NCI-H1436 (cell line): Measurements from ENCODE around the gene HOXD10.

ENCODE experiments used
- DNase-seq: peaks from one replicate; lab custom pipeline; 2025; lab: John Stamatoyannopoulos, UW

Gene HOXD10

DNA sequence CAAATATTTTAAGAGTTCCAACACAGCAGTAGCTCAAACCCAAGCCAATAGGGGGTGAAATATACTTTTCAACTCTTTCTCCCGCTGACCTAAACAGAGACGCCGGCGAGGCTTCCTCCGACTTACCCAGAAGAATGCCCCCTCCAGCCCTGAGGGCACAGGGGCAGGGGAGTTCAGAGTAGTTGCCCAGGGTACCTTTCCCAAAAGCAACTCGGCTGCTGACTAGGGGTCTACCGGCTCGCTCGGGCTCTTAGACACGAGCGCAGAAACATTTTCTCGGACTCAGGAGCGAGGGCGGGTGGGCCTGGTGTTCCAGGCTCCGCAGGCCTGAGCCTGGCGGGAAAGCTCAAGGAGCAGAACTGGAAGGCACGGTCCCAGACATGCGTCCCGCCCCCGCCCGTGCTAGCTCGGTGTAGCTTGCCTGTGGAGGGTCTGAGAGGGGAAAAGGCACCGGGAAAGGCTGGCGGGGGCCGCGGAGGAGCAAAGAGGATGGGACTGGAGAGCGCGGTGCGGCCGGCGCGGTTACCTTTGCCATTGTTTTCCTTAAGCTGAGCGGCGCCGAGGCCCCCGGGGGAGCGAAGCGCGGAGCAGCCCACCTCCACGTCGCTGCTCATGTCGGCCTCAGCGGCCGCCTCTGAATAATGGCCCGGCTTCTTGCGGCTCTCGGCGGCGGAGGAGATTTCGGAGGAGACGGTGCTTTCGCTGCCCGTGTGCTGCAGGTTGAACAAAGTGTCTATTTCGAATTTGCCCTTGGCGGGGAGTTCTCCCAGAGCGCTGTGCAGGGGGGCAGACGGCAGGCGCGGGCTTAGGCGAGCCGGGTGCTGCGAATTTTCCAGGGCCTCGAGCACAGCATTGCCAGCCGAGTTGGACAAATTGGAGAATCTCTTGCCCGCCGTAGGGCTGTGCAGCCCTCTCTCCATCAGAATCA is 33.5 kb upstream of the HOXD10 start:
- DNase-seq, result no peak

DNA sequence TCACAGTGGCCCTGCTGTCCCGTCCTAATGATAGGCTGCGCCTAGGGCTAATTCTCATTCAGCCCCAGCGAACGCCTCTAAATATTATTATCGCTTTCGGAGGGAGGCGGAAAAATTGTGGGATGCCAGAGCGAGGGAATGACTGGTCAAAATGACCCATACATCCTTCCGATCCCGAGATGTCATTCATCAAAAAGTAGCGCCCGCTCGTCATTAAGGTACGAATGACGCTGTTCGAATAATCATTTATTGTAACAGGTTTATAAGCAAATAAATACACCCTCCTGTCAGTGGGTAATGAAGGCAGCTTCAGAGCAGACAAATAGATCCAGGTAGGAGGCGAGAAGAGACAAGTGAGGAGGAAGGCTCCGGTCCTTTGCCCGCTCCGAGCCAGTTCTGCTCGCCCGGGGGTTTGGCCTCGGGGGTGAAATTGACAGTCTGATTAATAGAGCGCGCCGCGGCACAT is 32.7 kb upstream of the HOXD10 start, which contains the start of gene EVX2:
Gene EVX2, minus strand, starts transcription at position 167 of the 466 bp plus-strand sequence. CDS start 186 bp downstream, outside the sequence.
- DNase-seq, result no peak

DNA sequence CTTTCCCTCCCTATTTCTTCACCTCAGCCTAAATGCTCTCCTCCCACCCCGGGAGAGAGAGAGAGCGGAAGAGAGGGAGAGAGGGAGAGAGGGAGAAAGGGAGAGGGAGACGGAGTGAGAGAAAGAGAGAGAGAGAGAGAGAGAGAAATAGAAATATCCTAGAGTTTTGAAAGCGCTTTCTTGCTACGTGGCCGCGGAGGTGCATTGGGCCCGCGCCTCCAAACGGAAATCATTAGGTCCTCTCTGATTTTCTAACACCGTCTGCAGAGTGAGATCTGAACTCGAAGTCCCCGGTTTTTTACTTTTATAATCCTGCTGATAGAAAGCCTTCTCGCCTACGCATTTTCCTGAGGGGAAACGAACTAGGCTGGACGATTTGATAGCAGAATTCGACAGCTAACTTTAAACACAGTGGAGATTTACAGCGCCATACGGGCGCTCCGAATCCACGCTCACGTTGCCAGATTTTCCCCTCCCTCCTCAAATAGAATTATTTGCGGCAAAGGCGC is 31.9 kb upstream of the HOXD10 start:
- no peak for DNase-seq

GRCh38 chr2:176085120-176085788 is 31.3 kb upstream of the HOXD10 start:
- no peak for DNase-seq

- peak; percentile 49 for DNase-seq
Observed at GRCh38 chr2:176085861-176086771, 30.5 kb upstream of the HOXD10 start.

DNA sequence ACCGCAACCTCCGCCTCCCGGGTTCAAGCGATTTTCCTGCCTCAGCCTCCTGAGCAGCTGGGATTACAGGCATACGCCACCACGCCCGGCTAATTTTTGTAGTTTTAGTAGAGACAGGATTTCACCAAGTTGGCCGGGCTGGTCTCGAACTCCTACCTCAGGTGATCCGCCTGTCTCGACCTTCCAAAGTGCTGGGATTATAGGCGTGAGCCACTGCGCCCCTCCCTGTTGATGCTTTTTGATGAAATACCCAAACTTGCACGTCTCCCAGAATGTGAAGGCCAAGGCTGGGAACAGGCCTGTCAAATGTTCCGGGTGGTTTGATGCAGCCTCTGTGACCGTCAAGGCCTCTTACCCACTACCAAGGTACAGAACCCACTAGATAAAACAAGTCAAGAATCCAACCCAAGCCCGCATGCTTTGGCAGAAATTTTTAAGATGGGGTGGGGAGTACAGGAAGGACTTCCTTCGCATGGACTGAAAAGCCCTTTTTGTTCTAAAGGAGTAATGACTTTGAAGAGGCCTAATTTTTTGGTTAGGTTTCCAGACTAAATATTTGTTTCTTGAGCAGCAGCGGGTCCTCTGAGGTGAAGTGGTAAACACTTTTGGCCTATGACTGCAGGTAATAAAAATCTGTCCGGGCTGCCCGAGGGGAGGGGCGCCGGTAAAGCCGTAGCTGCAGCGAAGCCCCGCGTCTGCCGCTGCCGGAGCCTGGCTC is 29.1 kb upstream of the HOXD10 start:
- no peak for DNase-seq

GRCh38 chr2:176088048-176088936 is 28.3 kb upstream of the HOXD10 start:
- peak; percentile 62 for DNase-seq

GRCh38 chr2:176088937-176089842 is 27.4 kb upstream of the HOXD10 start:
- DNase-seq, result no peak

GRCh38 chr2:176089843-176090395 is 26.7 kb upstream of the HOXD10 start:
- DNase-seq, result no peak

DNA sequence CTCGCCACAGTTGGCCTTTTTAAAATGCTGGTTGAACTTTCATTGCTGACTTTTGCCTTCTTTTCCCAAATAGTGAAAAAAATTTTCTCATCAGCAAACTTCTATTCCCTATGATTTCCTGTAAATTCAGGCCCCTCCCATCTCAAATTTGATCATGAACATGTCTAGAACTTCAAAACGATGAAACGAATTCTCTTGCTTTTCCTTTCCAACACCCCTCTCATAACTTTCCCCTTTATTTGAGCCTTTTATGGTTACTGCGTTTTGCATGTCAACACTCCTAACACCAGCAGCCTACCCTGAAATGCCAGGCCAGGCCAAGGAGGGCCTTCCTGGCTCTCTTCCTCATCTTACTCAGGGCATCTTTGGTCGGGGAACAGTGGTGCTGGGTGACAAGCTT is 25.7 kb upstream of the HOXD10 start:
- no peak for DNase-seq

GRCh38 chr2:176091329-176092258 is 25.0 kb upstream of the HOXD10 start:
- DNase-seq, result no peak

GRCh38 chr2:176092270-176093144 is 24.1 kb upstream of the HOXD10 start, which contains the start of gene HOXD13:
Gene HOXD13 (plus strand): TSS chr2:176092721. CDS start chr2:176092891, 170 bp downstream.
- peak; percentile 16 for DNase-seq

- no peak for DNase-seq
Observed at GRCh38 chr2:176093145-176093897, 23.3 kb upstream of the HOXD10 start.

GRCh38 chr2:176093898-176094249 is 22.7 kb upstream of the HOXD10 start:
- no peak for DNase-seq

DNA sequence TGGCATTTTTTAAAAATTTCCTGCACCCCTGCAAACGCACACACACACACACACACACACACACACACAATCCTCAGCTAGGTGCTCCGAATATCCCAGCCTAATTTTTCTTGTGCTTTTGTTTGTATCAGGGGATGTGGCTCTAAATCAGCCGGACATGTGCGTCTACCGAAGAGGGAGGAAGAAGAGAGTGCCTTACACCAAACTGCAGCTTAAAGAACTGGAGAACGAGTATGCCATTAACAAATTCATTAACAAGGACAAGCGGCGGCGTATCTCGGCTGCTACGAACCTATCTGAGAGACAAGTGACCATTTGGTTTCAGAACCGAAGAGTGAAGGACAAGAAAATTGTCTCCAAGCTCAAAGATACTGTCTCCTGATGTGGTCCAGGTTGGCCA is 22.2 kb upstream of the HOXD10 start:
- no peak for DNase-seq

DNA sequence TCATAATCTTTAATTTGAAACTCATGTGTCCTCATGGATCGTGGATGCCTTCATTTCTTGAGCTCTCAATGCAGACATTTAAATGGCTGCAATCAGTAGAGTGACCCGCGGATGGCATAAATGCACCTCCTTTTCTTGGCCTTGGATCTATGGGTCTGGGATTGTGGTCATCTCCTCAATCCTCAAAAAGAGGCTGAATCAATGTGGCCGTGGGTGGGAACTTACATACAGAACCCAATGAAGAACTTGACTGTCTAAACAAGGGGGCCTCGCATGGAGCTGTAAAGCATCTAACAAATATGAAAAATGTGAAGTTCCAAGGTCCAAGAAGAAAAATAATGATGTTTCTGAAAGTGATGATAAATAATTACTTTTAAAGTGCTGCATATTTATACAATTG is 21.2 kb upstream of the HOXD10 start:
- DNase-seq, result no peak
